GM21447 (cell line): ENCODE data around the gene DDX27.

Source experiments
- ATAC-seq: cut with Tn5 transposase; IDR thresholded peaks from one replicate; pipeline ENCODE4 v1.9.1; 2021; ENCODE audit not compliant: unreplicated experiment

DDX27 gene

DNA sequence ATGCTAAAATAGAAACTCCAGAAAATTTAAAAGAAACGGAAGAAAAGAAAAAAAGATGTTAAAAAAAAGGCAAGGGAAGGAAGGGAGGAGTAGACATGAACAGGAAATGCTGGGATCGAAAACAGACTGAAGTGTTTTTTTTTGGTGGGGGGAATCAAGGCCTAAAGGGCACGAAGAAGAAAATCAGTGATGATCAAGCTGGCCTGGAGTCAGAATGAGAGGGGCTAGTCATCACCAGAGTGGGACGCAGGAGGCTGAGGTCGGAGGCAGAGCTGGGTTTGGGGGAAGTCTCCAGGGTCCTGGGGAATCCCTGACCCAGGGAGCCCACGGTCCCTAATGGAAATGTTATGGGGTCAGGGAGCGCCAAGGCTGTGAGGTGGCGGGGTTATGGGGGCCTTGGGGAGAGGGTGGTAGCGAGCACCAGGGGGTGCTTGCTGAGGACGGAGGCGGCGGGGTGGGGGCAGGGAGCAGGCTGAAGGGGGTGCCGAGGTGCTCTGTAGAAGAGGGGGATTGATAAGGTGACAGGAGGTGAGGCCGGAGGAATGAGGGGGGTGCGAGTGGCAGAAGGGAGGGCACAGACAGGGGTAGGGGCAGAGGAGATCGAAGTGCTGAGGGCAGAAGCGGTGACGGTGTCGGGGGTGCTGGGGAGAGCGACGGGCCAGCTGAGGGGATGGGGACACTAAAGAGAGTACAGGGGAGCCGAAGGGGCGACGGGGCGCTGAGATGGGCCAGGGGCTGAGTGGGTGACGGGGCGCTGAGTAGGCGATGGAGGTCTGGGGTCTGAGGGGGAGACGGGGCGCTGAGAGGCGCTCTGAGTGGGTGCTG, 58.0 kb downstream of the DDX27 start:
- ATAC-seq: no peak

DNA sequence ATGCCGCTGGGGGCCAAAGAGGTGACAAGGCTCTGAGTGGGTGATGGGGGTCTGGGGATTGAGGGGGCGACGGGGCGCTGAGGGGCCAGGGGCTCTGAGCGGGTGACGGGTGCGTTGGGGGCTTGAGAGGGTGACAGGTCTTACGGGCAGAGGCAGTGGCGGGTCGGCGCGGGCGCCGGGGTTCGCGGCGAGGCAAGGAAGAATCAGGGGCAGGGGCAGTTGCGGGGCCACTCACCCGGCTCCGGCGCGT, 58.5 kb downstream of the DDX27 start:
- ATAC-seq: no peak

DNA sequence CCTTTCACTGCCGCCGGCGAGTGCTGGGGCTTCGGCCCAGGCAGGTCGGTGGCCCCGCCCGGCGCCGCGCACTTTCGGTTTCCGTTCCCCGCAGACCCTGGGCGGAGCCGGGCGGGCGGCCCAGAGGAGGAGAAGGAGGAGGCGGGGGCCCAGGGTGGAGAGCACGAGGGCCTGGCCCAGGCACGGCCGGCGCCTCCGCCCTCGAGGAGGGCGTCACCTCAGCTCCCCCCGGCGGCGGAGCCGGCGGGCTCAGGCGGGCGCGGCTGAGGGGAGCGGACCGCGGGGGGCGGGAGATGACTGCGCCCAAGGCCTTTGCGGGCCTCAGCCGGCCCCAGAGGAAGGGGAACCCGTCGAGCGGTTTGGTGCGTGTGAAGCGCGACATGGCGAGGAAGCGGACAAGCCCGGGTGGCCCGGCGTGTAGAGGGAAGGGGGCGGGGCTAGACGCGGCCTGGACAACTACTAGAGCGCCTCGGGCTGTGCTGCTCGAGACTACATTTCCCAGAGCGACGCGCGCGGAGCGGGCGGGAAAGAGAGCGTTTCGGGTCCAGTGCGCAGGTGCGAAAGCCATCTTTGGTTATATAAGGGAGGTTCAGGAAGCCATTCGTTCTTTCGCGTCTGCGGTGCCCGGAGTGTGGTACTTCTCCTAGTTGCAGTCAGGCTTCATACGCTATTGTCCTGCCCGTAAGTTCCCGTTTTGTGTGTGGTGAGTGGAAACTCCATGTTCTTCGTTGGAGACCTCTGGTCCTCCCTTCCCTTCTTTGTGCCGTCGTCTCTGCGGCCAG, 59.0 kb downstream of the DDX27 start, which contains the start of gene ZNFX1:
Gene ZNFX1 (minus strand): TSS at position 22 of the 782 bp plus-strand sequence. CDS start 2,218 bp downstream, outside the sequence.
- ATAC-seq: peak; percentile 75

DNA sequence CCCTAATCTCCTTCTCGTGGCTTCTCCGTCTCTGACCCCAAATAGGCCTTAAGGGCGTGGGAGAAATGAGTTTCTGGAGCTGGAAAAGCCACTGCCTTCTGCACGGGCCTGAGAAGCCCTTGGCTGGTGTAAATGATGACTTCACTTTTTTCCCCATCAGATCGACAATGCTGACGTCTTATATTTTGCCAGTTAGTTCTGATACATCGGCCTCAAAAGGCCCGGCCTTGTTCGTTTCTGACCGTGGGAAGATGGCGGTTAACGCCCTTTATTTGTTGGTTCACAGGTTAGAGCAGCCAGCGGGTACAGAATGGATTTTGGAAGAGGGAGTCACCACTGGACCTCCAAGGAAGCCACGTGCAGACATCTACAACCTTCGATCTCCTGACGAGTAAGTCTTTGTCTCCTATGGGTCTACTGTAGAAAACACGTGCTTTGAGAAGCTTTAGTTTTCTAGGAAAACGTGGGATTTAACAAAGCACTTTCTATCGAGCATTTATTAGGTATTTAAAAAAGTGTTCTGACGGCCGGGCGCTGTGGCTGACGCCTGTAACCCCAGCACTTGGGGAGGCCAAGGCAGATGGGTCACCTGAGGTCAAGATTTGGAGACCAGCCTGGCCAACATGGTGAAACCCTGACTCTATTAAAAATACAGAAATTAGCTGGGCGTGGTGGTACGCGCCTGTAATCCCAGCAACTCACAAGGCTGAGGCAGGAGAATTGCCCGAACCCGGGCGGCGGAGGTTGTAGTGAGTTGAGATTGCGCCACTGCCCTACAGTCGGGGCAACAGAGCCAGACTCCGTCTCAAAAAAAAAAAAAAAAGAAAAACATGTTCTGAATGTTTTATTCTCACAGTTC, 59.8 kb downstream of the DDX27 start:
- no peak for ATAC-seq

DNA sequence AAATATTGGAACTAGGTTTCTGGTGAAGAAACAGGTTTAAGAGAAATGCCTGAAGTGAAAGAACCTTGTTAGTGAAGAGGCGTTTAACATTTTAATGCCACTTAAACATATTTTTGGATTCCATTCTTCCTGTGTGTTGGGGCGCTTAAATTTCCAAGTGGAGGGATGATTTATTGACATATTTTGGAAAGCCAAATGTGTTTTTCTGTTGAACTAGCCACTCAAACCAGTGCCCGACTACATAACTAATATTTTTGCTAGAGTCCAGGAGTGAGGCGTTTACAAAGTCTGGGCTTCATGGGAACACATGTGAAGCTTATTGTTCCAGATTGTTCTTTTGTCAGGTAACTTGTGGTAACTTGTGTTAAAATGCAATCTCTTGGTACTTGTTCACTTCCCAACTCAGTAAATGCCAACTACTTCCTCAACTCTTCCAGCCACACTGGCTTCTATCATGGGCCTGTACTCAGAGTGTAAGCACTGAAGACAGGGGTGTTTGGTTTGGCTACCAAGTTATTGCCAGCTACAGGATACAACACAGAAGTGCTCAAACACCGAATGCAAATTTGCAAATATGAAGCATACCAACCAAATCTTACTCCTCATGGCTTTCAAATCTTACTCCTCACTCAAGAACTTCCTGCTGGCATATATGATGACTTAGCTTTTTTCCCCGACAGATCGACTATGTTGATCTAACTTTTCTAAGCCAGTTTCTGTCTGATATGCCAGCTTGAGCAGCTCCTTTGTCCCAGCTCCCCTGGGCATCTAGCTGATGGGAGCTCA, 60.7 kb downstream of the DDX27 start:
- ATAC-seq: no peak

DNA sequence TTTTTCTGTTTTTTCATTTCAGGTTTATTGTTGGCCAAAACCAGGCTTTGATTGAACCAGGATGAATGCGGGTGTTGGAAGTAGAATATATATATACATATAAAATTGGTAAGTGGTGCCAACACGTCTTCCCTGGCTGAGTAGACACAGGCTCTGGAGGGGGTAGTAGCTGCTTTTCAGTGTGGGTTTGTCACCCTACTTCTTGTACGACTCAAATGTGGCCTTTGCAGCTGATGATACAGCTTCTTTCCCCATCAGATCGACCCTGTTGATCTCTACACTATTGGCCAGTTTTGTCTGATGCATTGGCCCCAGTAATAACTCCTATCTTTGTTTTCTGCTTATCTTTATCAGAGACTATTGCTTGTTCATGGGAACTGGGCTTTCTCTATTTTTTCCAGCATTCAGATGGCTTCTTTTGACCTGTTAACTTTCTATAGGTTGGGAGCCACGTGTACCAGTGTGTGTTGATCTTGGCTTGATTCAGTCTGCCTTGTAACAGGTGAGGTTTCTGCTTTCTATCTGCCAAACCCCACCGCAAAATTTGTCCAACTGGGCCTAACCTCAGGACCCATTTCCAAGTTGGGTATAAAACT, 61.3 kb downstream of the DDX27 start:
- ATAC-seq: no peak

DNA sequence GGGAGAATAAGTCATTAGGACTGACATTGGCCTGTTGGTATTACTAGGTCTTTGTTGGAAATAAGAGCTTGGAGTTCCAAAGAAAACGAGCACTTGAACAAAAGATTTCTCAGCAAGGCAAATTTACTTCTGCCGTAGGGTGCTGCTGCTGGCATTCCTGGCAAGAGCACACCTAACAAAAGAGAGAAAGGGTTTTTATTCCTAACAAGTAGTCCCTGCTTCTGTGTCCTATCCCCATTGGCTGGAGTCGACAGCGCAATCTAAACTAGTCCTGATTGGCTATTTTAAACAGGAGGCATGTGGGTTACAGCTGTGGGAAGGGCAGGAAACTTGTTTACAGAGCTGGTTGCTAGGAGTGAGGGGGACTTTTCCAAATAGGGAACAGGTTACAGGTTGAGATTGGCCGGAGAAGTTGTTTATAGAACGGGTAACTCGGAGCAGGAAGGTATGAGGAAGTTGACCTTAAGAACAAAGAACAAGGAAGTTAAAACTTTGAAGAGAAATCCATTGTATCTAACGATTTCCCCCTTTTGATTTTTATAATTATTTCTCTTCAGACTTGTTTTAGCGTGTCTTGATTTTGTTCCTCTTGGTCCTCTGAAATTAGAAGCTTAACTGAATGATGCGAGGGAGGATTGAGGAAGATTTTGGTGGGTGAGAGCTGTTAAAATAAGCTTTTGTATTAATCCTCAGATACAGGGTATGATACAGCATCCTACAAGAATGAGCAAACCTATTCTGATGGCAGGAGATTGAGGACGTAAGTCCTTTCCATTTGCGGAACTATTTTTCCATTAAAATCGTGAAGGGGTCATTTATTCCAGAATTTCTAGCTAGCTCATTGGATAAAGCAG, 62.1 kb downstream of the DDX27 start:
- ATAC-seq: no peak

DNA sequence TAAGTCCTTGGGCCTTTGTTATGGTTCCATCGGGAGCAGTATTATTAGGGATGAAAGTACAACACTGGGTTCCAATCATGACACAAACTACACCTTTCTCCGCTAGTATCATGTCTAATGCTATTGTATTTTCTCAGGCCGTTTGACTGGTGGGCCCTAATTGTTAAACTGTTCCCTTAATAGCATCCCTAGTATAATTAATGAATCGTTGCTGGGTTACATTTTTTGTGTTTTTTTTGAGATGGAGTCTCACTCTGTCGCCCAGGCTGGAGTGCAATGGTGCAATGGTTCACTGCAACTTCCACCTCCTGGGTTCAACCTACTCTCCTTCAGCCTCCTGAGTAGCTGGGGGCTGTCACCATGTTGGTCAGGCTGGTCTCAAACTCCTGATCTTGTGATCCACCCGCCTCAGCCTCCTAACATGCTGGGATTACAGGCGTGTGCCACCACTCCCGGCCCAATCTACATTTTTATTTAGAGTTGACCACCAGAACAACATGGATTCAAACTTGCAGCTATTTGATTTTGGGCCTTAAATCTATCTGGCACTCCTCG, 62.8 kb downstream of the DDX27 start:
- no peak for ATAC-seq

DNA sequence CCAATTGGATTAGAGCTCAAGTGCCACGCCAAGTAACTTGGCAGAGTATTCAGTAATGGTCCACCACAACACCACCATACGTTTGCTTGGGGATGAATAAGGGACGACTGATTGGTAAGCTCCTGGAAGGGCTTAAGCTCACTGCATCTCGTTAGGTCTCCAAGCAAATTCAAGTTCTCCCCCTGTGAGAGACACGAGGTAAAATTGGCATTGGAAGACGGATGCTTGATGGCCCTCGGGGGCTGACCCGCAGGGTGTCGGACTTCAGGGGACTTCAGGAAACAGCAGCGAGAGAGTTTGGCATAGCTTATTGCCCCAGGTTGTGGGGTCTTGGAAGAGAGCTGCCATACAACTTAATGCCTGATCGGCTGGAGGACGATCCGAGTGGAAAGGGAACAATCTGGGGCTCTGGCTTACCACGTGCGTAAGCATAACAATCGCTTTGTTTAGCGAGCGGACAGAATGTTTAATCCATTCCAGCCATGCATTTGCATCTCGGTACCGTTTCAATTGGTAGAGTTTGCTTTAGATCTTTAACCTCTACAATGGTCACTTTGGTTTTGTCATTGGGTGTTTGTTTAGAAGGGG, 63.5 kb downstream of the DDX27 start:
- ATAC-seq: no peak

DNA sequence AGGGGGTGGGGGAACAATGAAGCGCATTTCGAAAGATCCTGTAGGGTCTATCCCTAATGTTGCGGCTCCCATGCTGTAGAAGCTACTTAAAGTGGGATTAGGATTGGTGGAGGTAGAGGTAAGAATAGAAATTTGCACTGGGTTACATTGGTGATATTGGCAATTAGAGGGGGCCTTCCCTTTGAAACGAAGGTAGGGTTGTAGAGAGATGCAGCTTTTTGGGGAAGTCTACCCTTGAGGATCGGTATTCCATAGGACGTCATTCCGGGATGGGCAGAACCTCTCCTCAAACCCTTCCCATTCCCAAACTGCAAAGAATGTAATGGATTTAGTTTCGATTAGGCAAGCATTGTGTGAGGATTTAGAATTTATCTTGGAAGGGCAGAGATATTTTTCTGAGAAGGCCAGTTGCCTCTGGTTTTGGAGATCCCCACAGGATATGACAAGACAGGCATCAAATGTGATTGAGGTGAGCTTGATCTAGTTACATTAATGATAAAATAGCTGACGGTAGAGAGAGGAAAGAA, 64.0 kb downstream of the DDX27 start:
- no peak for ATAC-seq

DNA sequence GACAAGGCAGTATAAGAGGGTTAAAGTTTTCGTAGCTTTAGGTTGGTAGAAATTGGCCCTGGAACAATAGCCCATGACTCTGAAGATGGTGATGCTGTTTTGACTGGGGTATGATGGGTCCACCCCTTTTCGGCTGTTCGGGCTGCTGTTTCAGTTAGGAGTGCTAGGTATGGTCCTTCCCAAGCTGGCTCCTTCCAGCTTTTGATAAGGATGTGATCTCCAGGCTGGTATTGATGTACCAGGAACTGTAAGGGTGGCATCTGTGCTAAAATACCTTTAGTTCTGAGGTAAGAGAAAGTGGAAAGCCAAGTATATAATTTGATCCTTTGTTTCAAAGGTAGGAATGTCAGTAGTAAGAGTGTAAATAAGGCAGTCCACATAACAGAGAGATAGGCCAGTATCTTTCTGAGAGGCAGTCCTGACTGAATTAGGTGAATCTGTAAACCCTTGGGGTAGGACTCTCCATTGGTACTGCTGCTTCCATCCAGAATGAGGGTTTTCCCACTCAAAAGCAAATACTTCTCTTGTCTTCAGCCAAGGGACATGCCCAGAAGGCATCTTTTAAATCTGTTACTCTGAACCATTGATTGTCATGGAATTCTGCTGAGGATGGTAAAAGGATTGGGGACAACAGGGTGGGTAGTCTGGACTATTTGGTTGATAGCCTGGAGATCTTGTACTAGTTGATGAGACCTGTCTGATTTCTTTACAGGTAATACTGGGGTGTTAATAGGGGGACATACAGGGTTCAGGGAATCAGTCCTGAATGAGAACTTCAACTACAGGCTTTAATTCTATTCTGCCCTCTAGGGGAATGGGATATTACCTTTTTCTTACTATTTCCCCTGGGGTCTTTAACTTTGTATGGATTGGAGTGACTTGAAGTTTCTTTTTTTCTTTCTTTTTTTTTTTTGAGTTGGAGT, 64.7 kb downstream of the DDX27 start:
- no peak for ATAC-seq

DNA sequence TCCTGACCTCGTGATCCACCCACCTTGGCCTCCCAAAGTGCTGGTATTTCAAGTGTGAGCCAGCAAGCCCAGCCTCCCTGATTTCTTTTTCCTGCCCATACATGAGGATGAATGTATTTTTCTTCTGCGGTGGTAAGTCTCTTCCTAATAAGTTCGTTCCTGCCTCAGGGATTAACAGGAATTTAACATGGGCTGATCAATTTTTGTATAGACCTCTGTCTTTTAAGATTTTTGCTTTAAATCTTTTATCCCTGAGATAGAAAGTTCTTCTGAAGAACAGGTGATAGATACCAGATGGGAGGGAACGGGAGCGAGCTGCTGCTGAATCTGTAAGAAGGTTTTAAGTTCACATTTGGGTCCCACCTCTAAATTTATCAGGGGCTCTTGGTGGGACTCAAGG, 65.6 kb downstream of the DDX27 start:
- no peak for ATAC-seq

DNA sequence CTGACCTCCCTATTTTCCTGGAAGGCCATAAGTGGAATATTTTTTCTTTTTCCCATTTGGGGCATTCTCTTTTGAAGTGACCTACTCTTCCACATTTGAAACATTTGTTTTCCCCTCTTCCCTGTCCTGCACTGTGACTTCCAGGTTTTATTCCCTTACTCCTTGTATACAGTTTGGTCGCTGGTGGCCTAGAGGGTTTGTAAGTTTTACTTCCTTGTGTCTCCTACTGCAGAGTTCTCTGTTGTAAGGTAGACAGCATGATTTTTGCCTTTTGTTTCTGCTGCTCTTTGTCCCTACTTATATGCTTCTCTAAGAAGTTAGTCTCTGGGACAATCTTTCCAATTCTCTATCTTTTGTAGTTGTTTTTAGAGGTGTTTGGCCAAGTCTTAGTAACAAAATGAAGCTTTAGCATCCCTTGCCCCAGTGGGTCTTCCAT, 66.0 kb downstream of the DDX27 start:
- ATAC-seq: no peak

DNA sequence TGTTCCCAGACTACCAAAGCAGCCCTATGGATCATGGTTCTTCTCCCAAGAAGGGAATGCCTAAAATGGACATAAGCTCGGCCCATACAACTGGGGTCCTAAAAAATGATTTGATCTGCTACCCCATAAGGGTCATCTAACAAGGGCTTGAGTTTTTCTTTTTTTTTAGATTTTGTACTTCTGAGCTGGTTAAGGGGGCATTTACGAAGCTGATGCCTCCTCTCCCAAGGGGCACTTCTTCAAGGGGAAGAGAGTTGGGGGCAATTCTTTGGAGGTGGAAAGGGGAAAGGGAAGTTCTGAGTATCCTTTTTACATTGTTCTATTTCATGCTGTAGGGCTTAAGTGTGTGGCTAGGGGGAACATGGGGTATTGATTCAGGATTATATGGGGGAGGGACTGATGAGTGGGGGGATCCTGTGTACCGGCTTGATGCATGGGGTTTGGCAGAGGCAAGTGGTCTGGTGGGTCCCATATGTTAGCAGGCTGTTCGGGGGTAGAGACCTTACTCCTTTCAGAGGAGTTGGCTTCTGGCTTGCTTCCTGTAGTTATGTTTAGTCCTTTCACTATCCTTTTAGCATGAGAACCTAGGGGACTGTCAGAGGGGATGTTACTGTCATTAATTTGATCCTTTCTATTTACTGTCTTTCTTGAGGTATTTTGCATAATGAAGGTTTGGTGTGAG, 66.7 kb downstream of the DDX27 start:
- no peak for ATAC-seq

DNA sequence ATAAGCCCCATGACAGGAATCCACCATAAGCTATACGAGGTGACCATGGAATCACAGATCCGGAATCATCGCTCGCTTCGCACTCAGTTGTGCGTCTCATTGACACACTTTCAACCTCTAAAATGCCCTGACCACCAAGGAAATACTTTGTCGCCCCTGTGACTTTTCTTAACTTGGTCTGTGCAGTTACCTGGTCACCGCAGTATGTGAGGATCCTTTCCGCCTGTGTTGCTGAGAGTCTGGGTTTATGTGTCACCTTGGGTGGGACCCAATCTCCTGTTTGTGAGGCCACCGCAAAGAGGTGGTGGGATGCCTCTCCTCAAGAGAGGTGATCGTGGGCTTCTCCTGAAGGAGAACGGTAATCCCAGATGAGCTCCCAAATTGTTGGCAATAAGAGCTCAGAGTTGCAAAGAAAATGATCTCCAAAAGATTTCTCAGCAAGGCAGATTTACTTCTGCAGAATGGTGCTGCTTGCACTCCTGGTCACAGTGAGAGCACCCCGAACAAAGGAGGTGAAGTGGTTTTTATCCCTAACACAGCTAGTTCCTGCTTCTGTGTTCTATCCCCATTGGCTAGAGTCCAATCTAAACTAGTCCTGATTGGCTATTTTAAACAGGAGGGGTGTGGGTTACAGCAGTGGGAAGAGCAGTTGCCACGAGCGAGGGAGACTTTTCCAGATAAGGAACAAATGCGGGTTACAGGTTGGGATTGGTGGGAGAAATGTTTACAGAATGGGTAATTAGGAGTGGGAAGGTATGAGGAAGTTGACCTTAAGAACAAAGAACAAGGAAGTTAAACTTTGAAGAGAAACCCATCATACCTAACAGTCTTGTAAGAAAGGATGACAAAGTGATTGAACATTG, 67.7 kb downstream of the DDX27 start:
- no peak for ATAC-seq
